Measurements from ENCODE around the gene SLC35C1. TPM values are rescaled to one million over a fixed set of nuclear protein-coding genes. Genes with fewer than 3 reads are reported as not detected.

SLC35C1 gene
- total and polyA plus RNA-seq, 2 of the 13 experiments (the other 11 are each of a cell fraction or from before 2014, with no cell fraction given), result 2.9 to 7.0 TPM

GRCh38 chr11:45773786-45774655, 30.9 kb upstream of the SLC35C1 start:
- Histone ChIP-seq H3K79me2 (ENCODE audit: insufficient read depth, low read length) (no peaks in the 10 kb centered on the region), H3K4me1 (ENCODE audit: insufficient read depth, low read length) (peaks cover 17% of the 10 kb centered on the region; the same call in 1 of the 2 replicates), H3K27ac (ENCODE audit: extremely low read length, insufficient read depth, low read length) (no peak overlapping the region), H2AFZ (ENCODE audit: low read length) (no peak overlapping the region), H3K36me3 (replicated peaks in 1 of 2; ENCODE audit: control insufficient read depth in 1 of 2, insufficient read depth in 2 of 2, low read length in 2 of 2) (no peaks in the 10 kb centered on the region), H3K4me3 (replicated peaks in 1 of 3; ENCODE audit: insufficient read depth in 1 of 3, low read depth in 2 of 3, low read length in 3 of 3) (no peak overlapping the region), H3K9ac (ENCODE audit: insufficient read depth, low read depth, low read length) (no peak overlapping the region), H4K20me1 (ENCODE audit: insufficient read depth, low read length) (no peaks in the 10 kb centered on the region), H3K4me2 (ENCODE audit: low read depth, low read length) (no peak overlapping the region), H3K27me3 (ENCODE audit: control insufficient read depth in 1 of 2, insufficient read depth in 2 of 2, low read length in 2 of 2) (peaks cover 2 to 21% of the 10 kb centered on the region in 2 experiments; a peak in 4 of 5 replicates), H3K9me3 (ENCODE audit: low read length) (no peaks in the 10 kb centered on the region)
- no peak for FAIRE-seq
- in situ Hi-C loops (cut with HindIII; ENCODE audit: extremely low pct_ligation_motif_present, low pct_unique_long_range_greater_than_20kb) (loop anchor here (5.0 to 10.0 kb wide), 2 partner anchors 402 to 439 kb away; no protein-coding TSS in a partner anchor), intact Hi-C loops (cut with micrococcal nuclease; ENCODE audit: unreplicated experiment) (no loop called here)
- no TSS peak for BruUV-seq (replicated peaks)
- peak; percentile 43; the same call in 1 of the 2 replicates for TF ChIP-seq ZNF629 (CRISPR knock-in tag; conservative IDR thresholded peaks at IDR 0.05)
- no peak for TF ChIP-seq ZNF724P (CRISPR knock-in tag; IDR thresholded peaks at IDR 0.05; ENCODE audit: borderline replicate concordance)
- CTCF ChIA-PET (ENCODE audit: low intra/inter-chr PET ratio, low total read pairs), result no interaction called here
- DNase-seq (ENCODE audit: low spot score), result no peak
- 12% methylated on average over 6 of the region's 12 CpGs for WGBS (ENCODE audit: low lambda C conversion rate)
- ATAC-seq, result no peak
- POLR2A ChIA-PET, result no interaction called here

GRCh38 chr11:45774786-45775185, 30.2 kb upstream of the SLC35C1 start:
- no peak overlapping the region for H3K9ac ChIP-seq (ENCODE audit: insufficient read depth, low read depth, low read length)
- no peak overlapping the region for H3K27ac ChIP-seq (ENCODE audit: extremely low read length, insufficient read depth, low read length)
- ATAC-seq, result no peak
- no peak for TF ChIP-seq RFXAP (CRISPR knock-in tag; IDR thresholded peaks at IDR 0.05; ENCODE audit: borderline replicate concordance)
- TF ChIP-seq SRY (CRISPR knock-in tag; IDR thresholded peaks at IDR 0.05), result no peak
- no peak for TF ChIP-seq NFKBIZ (CRISPR knock-in tag; IDR thresholded peaks at IDR 0.05)
- TF ChIP-seq HES4 (CRISPR knock-in tag; IDR thresholded peaks at IDR 0.05; ENCODE audit: borderline replicate concordance), result no peak
- TF ChIP-seq ZNF275 (CRISPR knock-in tag; IDR thresholded peaks at IDR 0.05; ENCODE audit: borderline replicate concordance), result no peak
- no peak for TF ChIP-seq ZNF280D (CRISPR knock-in tag; IDR thresholded peaks at IDR 0.05)

More at GRCh38 chr11:45774786-45775185, 30.2 kb upstream of the SLC35C1 start:
- no peak for DNase-seq (ENCODE audit: low spot score)
- intact Hi-C loops (cut with micrococcal nuclease; ENCODE audit: unreplicated experiment) (no loop called here), in situ Hi-C loops (cut with HindIII; ENCODE audit: extremely low pct_ligation_motif_present, low pct_unique_long_range_greater_than_20kb) (loop anchor here (5.0 to 10.0 kb wide), 2 partner anchors 402 to 440 kb away; no protein-coding TSS in a partner anchor)
- Histone ChIP-seq H3K4me1 (ENCODE audit: insufficient read depth, low read length) (peaks cover 21% of the 10 kb centered on the region; the same call in 1 of the 2 replicates), H3K36me3 (replicated peaks in 1 of 2; ENCODE audit: control insufficient read depth in 1 of 2, insufficient read depth in 2 of 2, low read length in 2 of 2) (no peaks in the 10 kb centered on the region), H4K20me1 (ENCODE audit: insufficient read depth, low read length) (no peaks in the 10 kb centered on the region), H3K4me3 (replicated peaks in 1 of 3; ENCODE audit: insufficient read depth in 1 of 3, low read depth in 2 of 3, low read length in 3 of 3) (no peak overlapping the region), H3K4me2 (ENCODE audit: low read depth, low read length) (no peak overlapping the region), H3K79me2 (ENCODE audit: insufficient read depth, low read length) (no peaks in the 10 kb centered on the region), H3K27me3 (ENCODE audit: control insufficient read depth in 1 of 2, insufficient read depth in 2 of 2, low read length in 2 of 2) (peaks cover 0 to 14% of the 10 kb centered on the region in 2 experiments; a peak in 2 of 5 replicates), H2AFZ (ENCODE audit: low read length) (no peak overlapping the region), H3K9me3 (ENCODE audit: low read length) (no peaks in the 10 kb centered on the region)
- no TSS peak for BruUV-seq (replicated peaks)
- CTCF ChIA-PET (ENCODE audit: low intra/inter-chr PET ratio, low total read pairs), result no interaction called here
- FAIRE-seq, result no peak
- WGBS (ENCODE audit: low lambda C conversion rate), result no CpG with 5 or more reads among the region's 4 CpGs
- POLR2A ChIA-PET, result no interaction called here

Measured in HepG2 (cell line).